ENCODE results near the gene MAP1B. TPM values are rescaled to one million over a fixed set of nuclear protein-coding genes. Genes with fewer than 3 reads are reported as not detected.
A peak's percentile ranks its signal among the peaks of the same experiment; 100 is the strongest.

MAP1B gene
- total RNA-seq, 1 donor: 74.3 TPM

DNA sequence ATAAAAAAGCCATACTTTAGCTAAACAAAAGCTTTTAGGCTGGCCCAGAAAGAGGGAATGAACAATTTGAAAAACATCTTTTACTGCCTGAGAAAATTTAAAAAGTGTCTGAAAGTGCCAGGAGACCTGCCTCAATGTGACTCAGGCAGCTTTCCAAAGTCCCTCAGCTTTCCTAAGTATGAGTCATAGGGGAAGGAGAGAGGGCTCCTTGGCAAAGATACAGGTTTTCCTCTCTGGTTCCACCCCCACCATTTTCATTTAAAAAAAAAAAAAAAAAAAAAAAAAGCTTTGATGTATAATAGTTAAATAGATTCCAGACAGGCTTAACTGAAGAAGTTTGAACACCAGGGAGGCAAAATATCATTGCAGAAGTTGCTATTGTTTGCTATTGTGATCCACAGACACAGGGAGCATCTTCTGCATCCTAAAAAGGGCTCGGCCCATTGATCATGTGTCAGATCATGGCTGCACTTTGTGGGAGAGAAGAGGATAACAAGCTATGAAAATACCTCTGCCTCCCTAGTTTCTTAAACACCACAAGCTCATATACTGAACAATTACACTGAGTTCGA is 141.2 kb downstream of the MAP1B start:
- DNase-seq (ENCODE audit: low read depth): peak; percentile 87

DNA sequence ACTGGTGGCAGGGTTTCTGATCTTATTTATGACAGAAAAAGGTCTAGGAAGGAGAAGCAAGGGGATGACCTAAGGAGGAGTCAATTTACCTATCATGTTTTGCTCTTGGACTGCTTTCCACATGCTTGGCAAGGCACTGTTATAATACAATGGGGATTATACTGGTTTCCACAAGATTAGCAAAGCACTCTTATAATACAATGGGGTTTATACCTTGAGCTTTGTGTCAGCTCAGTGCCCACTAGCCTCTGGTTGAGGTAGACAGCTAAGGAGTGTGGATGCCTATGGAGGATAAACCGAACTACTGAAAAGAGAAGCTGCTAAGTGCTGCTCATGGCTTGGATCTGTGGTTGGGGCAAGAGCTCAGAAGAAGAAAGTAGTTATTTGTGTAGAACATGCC is 144.1 kb downstream of the MAP1B start:
- no peak for DNase-seq (ENCODE audit: low read depth)
- H3K4me3 ChIP-seq (ENCODE audit: low read depth, low read length): no peak overlapping the region
- TF ChIP-seq, protein P1, sequence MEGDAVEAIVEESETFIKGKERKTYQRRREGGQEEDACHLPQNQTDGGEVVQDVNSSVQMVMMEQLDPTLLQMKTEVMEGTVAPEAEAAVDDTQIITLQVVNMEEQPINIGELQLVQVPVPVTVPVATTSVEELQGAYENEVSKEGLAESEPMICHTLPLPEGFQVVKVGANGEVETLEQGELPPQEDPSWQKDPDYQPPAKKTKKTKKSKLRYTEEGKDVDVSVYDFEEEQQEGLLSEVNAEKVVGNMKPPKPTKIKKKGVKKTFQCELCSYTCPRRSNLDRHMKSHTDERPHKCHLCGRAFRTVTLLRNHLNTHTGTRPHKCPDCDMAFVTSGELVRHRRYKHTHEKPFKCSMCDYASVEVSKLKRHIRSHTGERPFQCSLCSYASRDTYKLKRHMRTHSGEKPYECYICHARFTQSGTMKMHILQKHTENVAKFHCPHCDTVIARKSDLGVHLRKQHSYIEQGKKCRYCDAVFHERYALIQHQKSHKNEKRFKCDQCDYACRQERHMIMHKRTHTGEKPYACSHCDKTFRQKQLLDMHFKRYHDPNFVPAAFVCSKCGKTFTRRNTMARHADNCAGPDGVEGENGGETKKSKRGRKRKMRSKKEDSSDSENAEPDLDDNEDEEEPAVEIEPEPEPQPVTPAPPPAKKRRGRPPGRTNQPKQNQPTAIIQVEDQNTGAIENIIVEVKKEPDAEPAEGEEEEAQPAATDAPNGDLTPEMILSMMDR (IDR thresholded peaks at IDR 0.05; ENCODE audit: insufficient read depth, low read depth, low read length): no peak

More for the DNA sequence above, 141.2 kb downstream of the MAP1B start:
- H3K4me3 ChIP-seq (ENCODE audit: low read depth, low read length): no peak overlapping the region
- TF ChIP-seq, protein P1 (IDR thresholded peaks at IDR 0.05; ENCODE audit: insufficient read depth, low read depth, low read length): no peak

DNA sequence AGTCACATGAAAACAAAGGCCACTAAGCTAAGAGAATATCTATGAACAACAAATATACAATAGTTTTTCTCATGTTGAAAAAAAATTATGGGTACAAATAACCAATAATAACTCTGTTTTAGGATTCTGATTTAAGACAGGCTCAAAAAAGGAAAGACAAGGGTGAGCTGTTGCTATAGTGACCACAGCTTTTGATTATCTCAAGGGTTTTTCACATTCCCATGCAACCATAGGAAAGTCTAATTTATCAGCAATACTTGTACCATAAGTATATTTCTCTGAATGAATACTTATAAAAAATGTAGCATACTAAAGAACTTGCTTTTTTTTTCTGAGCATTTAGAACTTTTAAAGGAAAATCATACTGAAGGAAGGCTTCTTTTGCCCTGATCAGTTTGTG is 144.7 kb downstream of the MAP1B start:
- no peak overlapping the region for H3K4me3 ChIP-seq (ENCODE audit: low read depth, low read length)
- no peak for DNase-seq (ENCODE audit: low read depth)
- TF ChIP-seq, protein P1 (IDR thresholded peaks at IDR 0.05; ENCODE audit: insufficient read depth, low read depth, low read length): no peak

DNA sequence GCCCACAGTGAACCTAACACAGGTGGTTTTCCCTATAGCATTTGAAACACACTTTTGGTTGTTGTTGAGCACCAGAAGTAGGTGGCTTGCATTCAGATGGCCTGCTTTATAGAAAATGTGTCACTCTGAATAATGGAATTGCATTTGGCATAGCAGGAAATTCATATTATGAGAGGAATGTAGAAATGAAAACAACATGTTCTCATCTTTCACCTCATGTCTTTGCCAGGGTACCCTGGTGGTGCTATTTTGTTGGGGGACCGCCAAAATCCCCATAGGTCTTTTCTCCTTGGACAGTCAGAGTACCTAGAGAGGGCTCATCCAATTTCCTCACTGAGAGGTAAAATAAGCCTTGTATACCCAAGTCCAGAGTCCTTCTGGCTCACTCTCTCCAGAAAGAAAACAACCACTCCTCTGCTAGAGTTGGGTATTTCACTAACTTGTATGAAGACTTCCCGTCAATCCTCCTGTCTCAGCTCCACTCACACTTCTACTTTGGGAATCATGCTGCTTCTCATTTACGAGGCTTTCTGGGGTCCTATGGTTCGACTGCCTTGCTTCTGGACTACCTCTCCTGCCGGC is 145.4 kb downstream of the MAP1B start:
- TF ChIP-seq, protein P1 (IDR thresholded peaks at IDR 0.05; ENCODE audit: insufficient read depth, low read depth, low read length): no peak
- H3K4me3 ChIP-seq (ENCODE audit: low read depth, low read length): no peak overlapping the region
- DNase-seq (ENCODE audit: low read depth): no peak

DNA sequence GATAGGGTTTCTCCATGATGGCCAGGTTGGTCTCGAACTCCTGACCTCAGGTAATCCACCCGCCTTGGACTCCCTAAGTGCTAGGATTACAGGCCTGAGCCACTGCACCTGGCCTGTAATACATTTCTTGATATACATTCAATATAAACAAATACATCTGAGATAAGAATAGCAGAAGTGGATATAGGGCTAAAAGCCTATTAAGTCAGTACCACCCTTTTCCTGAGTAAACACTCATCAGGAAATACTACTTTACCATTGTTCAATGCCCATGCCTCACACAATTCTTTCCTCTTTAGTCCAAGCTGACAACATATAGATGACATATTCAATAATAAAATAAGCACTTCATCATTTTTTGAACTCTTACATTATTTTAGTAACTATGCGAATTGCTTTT is 148.0 kb downstream of the MAP1B start:
- DNase-seq (ENCODE audit: low read depth): no peak
- no peak overlapping the region for H3K4me3 ChIP-seq (ENCODE audit: low read depth, low read length)
- TF ChIP-seq, protein P1 (IDR thresholded peaks at IDR 0.05; ENCODE audit: insufficient read depth, low read depth, low read length): no peak

DNA sequence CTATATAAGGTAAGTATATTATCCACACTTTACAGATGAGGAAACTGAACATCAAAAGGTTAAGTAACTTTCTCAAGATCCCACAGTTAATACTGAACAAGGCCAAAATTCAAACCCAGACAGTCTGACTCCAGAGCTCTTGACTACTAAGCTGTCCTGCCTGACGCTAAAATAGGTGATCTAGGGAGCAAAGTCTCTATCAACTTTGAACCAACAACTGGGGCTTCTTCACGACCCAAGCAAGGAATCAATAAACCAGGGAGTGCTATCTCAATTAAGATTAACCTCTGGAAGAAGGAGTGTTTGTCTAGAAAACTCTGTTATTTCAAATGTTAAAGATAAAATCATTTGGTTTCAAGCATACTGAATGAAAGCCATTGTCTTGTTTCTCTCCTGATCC is 148.4 kb downstream of the MAP1B start:
- TF ChIP-seq, protein P1 (IDR thresholded peaks at IDR 0.05; ENCODE audit: insufficient read depth, low read depth, low read length): no peak
- H3K4me3 ChIP-seq (ENCODE audit: low read depth, low read length): no peak overlapping the region
- DNase-seq (ENCODE audit: low read depth): no peak

DNA sequence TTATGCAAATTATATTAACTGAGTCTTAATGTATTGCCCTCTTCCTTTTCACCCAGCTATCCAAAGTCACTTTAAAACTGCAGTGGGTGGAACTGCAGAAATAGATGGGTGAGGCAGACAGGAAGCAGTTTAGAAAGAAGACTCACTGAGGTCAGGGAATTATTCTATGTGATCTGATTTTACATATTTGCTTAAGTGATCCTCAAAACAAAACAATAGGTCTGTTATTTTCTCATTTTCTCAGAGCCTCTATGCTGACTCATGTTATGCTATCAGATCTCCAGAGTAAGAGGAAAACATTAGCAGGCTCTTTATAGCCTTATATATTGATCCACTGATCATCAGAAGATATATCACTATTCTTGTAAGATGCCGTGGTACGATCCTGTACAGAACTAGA is 149.3 kb downstream of the MAP1B start:
- TF ChIP-seq, protein P1 (IDR thresholded peaks at IDR 0.05; ENCODE audit: insufficient read depth, low read depth, low read length): no peak
- no peak for DNase-seq (ENCODE audit: low read depth)
- H3K4me3 ChIP-seq (ENCODE audit: low read depth, low read length): no peak overlapping the region
